Retinal pigment epithelial cell (primary cell): ENCODE data around the gene C12orf75.
"Not testable (repeated sequence)": the region's sequence is repeated elsewhere in the genome, so short reads cannot be mapped to it uniquely, and the experiment has no call there.

ENCODE experiments used
- DNase-seq: peaks from one replicate; pipeline ENCODE4 v3.0.0-alpha.2; 2010; ENCODE audit warnings: low read depth
- H3K4me3 ChIP-seq: 2 replicates; pipeline ENCODE4 v1.5.1; 2011; ENCODE audit warnings: mild to moderate bottlenecking, low read length, control low read depth, moderate library complexity
- CTCF ChIP-seq: conservative IDR thresholded peaks from 2 replicates; pipeline ENCODE4 v1.5.1; 2011; ENCODE audit warnings: low read depth, low read length, control low read depth, inconsistent platforms

The C12orf75 gene

GRCh38 chr12:105403095-105403494, 72.6 kb downstream of the C12orf75 start:
- H3K4me3 ChIP-seq = no peak overlapping the region
- no peak for DNase-seq
- TF ChIP-seq CTCF = no peak

DNA sequence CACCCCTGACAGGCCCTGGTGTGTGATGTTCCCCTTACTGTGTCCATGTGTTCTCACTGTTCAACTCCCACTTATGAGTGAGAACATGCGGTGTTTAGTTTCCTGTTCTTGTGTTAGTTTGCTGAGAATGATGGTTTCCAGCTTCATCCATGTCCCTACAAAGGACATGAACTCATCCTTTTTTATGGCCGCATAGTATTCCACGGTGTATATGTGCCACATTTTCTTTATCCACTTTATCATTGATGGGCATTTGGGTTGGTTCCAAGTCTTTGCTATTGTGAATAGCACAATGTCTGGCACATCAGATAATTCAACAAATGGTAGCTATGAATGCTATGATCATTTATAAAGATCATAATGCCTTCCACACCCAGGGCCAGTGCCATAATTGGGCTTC, 73.6 kb downstream of the C12orf75 start:
- H3K4me3 ChIP-seq, DNase-seq: not testable (repeated sequence)

DNA sequence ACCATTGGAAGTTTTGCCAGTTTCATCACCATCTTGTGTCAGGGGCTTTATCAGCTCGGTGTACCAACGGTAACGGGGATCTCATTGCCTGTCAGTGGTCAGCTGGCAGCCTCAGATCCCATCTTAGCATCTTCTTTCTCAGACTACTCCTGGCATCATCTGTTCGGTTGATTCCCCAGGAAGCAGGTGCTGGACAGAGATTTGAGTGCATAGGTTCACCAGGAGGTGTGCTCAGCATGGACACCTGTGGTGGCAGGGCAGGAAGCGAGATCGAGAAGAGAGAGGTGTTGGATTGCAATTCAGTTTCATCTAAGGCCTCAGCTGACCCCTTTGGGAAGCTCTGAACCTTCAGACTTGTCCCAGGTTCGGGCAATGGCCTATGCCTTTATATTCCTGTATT, 76.0 kb downstream of the C12orf75 start:
- DNase-seq = no peak
- no peak overlapping the region for H3K4me3 ChIP-seq
- TF ChIP-seq CTCF = no peak

DNA sequence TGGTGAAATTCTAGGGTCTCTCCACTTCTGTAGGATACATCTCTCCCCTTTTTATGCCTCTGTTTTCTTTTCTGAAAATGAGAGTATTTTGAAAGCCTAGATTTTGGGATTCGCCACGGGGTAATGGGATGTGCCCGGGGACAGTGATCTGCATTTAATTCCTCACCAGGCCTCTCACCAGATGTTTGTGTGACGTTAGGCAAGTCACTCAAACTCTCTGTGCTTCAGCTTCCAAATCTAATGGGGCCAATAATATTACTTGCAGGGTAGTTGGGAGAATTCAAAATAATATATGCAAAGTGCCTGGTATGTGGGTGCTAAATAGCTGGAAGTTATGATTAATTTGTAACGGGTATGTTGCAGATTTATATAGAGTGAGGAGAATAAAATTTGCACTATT, 78.8 kb downstream of the C12orf75 start:
- H3K4me3 ChIP-seq = no peak overlapping the region
- no peak for TF ChIP-seq CTCF
- no peak for DNase-seq

GRCh38 chr12:105409801-105410471, 79.4 kb downstream of the C12orf75 start:
- no peak for DNase-seq
- no peak overlapping the region for H3K4me3 ChIP-seq
- TF ChIP-seq CTCF = no peak

- DNase-seq = no peak
- TF ChIP-seq CTCF = no peak
- H3K4me3 ChIP-seq = no peak overlapping the region
Observed at GRCh38 chr12:105413911-105414487, 83.5 kb downstream of the C12orf75 start.

DNA sequence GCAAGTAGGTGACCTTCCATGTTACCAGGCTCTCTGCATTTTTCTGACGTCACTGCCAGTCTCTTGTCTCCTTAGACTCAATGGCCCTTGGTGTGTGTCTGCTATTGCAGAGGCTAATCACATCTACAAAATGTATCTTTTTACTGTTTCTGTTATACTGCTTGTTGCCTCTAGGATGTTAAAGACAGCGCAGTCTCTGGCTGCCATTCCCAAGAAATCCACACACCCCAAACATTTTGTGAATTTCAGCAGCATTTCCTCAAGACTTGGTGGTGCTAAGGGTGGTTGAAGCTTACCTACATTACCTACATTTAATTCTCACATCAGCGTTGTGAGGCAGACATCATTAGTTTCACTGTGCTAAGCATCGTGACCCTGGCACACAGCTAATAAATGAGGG, 87.2 kb downstream of the C12orf75 start:
- H3K4me3 ChIP-seq = no peak overlapping the region
- no peak for TF ChIP-seq CTCF
- no peak for DNase-seq
